D721Med (cell line): Measurements from ENCODE around the gene VEGFC.

Experiments
- DNase-seq: peaks from one replicate; pipeline ENCODE4 v3.0.0; 2011; ENCODE audit warnings: low spot score; ENCODE audit not compliant: insufficient read length
- FAIRE-seq: peaks from 2 replicates; lab custom pipeline; 2011; peaks lifted over from hg19 to GRCh38; lab: Jason Lieb, UNC
- TF ChIP-seq, protein P1 (sequence below): IDR thresholded peaks from 2 replicates; pipeline ENCODE4 v1.5.1; 2012; ENCODE audit warnings: mild to moderate bottlenecking, control low read depth; ENCODE audit not compliant: insufficient read depth; ENCODE audit errors: missing control alignments

VEGFC gene

DNA sequence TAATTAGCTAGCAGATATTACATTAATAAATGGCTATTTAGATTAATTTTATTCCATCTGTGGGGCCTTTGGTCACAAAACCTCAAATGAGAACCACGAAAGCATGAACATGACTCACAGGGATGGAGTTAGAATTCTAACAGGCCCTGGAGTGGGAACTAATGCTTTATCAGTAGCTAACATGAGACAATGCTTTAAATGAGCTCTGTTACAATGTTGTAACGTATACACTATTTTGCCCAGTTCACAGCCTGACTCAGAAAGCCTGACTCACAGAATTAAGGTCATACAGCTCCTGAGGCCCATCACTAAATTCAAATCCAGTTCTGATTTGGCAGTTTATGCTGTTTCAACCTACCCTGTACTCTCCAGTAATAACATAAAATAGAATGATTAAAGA is 23.2 kb downstream of the VEGFC start:
- TF ChIP-seq, protein P1, sequence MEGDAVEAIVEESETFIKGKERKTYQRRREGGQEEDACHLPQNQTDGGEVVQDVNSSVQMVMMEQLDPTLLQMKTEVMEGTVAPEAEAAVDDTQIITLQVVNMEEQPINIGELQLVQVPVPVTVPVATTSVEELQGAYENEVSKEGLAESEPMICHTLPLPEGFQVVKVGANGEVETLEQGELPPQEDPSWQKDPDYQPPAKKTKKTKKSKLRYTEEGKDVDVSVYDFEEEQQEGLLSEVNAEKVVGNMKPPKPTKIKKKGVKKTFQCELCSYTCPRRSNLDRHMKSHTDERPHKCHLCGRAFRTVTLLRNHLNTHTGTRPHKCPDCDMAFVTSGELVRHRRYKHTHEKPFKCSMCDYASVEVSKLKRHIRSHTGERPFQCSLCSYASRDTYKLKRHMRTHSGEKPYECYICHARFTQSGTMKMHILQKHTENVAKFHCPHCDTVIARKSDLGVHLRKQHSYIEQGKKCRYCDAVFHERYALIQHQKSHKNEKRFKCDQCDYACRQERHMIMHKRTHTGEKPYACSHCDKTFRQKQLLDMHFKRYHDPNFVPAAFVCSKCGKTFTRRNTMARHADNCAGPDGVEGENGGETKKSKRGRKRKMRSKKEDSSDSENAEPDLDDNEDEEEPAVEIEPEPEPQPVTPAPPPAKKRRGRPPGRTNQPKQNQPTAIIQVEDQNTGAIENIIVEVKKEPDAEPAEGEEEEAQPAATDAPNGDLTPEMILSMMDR = no peak
- DNase-seq (no peak), FAIRE-seq (no peak)

DNA sequence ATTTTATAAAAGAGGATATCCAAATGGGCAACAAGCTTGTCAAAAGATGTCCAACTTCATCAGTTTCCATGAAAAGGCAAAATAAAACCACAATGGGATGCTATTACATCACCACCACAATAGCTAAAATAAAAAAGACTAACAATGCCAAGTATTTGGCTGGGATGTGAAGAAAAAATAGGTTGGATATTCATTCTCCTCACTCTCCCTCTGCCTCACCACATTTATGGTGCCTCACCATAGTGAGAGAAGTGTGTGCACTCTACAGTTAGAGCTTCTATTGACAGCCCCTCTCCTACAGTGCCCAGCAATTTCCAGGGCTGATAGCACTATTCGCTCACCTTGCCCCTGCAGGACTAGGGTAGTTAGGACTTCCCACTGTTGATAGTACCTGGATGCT is 25.5 kb downstream of the VEGFC start:
- TF ChIP-seq, protein P1 = no peak
- FAIRE-seq = no peak
- no peak for DNase-seq

DNA sequence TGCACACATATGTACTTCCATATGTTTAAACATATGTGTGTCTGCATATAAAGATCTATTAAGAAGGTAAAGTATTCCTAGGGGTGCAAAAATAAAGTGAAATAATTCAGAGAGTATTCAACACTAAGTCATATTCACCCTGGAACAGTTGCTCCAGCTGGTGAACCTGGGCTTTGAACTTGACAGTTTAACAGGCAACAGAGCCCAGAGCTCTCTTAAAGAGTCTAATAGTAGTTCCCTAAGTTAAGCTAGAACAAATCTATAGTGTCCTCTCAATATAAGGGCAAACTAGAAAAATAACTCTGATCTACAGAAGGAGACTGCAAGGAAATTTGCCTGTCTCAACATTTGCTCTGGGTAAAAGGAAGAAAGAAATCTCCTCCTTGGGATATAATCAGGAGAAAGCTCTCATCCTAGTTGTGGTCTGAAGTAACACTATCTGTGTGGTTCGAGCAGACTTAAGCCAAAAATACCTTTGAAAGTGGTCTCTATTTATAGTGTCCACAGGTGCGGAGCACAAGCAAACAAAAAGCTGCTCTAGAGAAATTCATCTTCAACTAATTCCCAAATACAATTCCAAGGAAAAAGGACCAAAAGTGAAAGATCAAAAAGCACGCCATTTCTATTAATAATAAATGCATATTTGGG is 29.9 kb downstream of the VEGFC start:
- TF ChIP-seq, protein P1 = no peak
- FAIRE-seq (no peak), DNase-seq (no peak)

DNA sequence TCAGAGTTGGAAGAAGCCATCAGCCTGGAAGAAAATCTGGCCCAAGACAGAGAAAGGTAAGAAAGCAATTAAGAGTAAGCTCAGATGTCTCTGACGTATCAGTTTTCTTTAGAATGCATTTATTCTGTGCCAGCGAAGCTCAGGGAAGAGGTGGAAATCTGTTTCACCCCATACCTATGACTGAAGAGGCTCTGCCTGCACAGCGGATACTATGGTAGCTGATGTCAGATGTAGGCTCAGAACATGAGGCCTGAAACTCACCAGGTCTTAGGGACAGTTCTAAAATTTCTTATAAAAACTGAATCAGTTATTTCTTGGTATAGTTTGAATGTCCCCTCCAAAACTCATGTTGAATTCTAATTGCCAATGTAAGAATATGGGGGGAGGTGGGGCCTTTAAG is 30.9 kb downstream of the VEGFC start:
- FAIRE-seq (no peak), DNase-seq (no peak)
- TF ChIP-seq, protein P1 = no peak

DNA sequence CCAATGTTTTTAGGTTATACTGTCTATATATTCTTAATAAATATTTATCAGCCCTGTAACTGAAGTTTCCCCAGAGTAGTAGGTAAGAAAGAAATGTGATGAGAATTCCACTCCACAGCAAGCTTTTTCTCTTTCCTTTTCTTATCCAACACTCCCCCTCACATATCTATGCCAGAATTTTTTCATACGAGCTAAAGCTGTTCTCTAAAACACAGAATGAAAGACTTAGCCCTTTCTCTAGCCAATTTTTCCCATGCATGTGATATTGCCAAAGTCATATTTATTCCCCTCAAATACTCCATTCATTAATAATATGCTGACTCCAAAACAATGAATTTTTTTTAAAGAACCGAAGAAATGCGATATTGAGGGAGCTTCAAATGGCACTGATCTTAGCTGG is 32.3 kb downstream of the VEGFC start:
- FAIRE-seq (no peak), DNase-seq (no peak)
- TF ChIP-seq, protein P1 = no peak

DNA sequence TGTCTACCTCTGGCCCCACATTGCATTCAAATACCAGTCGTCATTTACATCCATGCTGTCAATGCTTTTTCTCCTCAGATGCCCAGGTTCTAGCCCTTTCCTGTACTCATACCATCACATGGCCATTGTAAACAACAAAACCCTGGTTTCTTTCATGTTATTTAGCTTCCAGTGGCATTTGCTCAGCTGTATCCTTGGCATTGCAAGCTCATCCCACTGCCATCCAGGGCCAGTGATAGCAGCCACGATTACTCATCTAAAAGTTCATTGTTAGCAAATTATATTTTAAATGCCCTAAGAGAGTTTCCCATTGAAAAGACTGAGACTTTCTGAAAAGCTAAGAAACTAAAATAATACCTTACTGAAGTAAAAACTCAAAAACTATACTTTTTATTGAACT is 34.0 kb downstream of the VEGFC start:
- no peak for FAIRE-seq
- DNase-seq = no peak
- TF ChIP-seq, protein P1 = no peak

DNA sequence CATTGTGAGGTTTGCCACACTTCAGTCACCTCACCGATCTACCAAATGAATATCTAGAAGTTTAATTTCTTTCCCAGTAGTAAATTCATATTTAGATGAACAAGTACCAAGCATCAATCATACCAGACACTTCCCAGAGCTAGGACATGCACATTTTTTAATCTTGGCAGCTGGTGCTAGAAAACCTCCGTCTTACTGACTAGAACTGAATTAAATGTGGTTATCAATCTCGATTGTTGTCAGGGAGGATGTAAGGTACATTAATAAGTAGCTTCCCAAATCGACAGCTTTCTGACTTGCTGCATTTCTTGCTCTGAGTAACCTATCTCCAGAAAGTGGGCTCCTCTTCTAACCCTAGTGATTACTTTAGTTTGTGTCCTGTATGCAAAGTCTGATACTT is 34.4 kb downstream of the VEGFC start:
- no peak for DNase-seq
- FAIRE-seq = no peak
- TF ChIP-seq, protein P1 = no peak
